IMR-90 (cell line): Measurements from ENCODE around the gene GABRP. TPM values are rescaled to one million over a fixed set of nuclear protein-coding genes. Genes with fewer than 3 reads are reported as not detected.

ENCODE experiments used
- polyA plus RNA-seq, 3 experiments: library from polyadenylated mRNA; depleted of rRNA; stranded (reverse); fragments of >200 nt; gene quantifications; 2 replicates each; pipeline ENCODE4 v1.2.3, GENCODE V29; 2012; ENCODE audit warnings: low replicate concordance in 1 of 3
- total RNA-seq: library from RNA; depleted of rRNA; stranded (reverse); fragments of >200 nt; gene quantifications from 2 replicates; pipeline ENCODE4 v1.2.3, GENCODE V29; 2012; rRNA removed

GABRP gene
- total and polyA plus RNA-seq, 2 of the 4 experiments (the other 2 are of a cell fraction), result not detected

Other genes with a start within 250 kb of the GABRP start
- gene RANBP17, start 78.3 kb downstream of the GABRP start, total RNA-seq, result 29.0 and 29.7 TPM in 2 replicates
- 7.9 and 8.2 TPM in 2 replicates for gene RANBP17, start 78.3 kb downstream of the GABRP start, polyA plus RNA-seq (2012; rRNA removed)